ENCODE data around the gene PBX2.

DNA sequence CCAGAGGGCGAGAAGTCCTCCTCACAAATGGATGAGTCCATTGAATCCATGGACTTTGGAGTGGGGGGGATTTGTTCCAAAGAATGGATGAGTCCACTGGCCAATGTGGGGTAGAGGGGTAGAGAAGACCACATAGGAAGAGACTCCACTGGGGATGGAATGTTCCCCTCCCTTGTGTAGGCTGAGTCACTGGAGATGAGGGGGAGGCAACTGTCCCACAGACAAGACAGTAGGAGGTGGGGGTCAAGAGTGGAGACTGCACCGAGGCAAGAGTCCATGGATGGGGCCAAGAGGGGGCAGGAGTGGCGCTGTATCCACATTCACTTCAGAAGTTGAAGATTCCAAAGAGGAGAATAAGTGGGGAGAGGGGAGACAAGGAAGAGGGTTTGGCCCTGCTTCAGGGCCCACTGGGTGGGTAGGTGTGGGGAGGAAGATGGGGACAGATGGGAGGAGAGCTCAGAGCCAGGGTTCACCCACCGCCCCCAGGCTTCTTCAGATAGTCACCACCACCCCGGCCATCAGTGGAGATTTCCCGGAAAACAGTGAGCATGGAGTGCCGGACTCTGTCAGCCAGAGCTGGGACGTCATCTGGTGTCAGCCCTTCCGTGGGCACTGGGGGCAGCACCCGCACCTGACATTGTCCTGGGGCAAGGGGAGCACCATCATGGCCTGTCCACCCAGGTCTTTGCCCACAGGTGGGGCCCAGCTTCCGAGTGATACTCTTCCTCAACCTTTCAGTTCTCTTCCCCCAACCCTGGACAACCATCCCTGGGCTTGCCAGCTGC lies 21.0 kb downstream of the PBX2 start:
- TF ChIP-seq POLR2AphosphoS5 (IDR thresholded peaks at IDR 0.05) (no peak), POLR2A (IDR thresholded peaks at IDR 0.05) (no peak)
- TF ChIP-seq, protein P1, sequence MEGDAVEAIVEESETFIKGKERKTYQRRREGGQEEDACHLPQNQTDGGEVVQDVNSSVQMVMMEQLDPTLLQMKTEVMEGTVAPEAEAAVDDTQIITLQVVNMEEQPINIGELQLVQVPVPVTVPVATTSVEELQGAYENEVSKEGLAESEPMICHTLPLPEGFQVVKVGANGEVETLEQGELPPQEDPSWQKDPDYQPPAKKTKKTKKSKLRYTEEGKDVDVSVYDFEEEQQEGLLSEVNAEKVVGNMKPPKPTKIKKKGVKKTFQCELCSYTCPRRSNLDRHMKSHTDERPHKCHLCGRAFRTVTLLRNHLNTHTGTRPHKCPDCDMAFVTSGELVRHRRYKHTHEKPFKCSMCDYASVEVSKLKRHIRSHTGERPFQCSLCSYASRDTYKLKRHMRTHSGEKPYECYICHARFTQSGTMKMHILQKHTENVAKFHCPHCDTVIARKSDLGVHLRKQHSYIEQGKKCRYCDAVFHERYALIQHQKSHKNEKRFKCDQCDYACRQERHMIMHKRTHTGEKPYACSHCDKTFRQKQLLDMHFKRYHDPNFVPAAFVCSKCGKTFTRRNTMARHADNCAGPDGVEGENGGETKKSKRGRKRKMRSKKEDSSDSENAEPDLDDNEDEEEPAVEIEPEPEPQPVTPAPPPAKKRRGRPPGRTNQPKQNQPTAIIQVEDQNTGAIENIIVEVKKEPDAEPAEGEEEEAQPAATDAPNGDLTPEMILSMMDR (IDR thresholded peaks at IDR 0.05), result no peak
